T-helper 2 cell (primary cell): ENCODE results near the gene ABTB2.
A peak's percentile ranks its signal among the peaks of the same experiment; 100 is the strongest.
"Not testable (repeated sequence)": the region's sequence is repeated elsewhere in the genome, so short reads cannot be mapped to it uniquely, and the experiment has no call there.

Experiments
- DNase-seq, 5 experiments: peaks; one replicate each; pipeline versions ENCODE4 v3.0.0 to v3.0.0-alpha.2; 2012 to 2022

Gene ABTB2

DNA sequence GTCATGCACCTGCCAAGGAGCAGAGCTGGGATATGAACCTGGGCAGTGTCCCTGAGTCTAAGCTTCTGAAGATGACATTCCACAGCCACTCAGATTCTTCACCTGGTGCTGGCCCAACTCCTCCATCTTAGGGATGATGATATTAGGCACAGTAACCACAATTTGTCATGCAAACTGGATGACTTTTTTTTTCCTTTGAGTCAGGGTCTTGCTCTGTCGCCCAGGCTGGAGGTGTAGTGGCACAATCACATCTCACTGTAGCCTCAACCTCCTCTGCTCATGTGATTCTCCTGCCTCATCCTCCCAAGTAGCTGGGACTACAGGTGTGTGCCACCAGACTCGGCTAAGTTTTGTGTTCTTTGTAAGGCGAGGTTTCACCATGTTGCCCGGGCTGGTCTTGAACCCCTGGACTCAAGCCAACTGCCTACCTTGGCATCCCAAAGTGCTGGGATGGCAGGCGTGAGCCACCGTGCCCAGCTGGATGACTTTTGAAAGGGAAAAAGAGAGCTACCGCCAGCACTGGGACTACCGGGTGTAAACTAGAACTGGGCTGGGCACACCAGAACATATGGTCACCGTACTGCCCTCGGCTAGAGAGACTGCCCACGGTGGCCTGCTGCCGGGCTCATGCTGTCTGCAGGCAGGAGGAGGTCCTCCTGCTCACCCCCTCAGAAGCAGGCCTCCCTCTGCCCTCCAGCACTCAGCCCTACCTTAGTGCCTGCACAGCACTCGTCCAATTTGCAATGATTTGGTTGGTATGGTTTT, 174.7 kb downstream of the ABTB2 start:
- DNase-seq, result no peak

DNA sequence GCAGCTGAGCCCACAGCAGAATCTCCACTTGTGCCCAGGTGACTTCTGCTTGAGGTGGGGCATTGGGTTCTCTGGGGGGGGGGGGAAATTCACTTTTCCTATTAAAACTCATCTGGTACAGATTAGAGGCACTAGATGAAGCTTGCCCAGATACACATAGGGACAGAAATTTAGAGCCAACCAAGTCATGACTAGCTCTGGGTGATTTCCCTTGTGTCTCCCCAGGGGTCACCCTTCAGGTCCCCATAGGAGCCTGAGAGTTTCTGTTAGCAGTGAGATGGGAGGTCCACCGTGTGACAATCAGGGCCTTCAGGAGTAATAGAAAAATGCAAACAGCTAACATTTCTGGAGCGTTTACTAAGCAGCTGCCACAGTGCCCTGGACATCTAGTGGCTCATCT, 175.4 kb downstream of the ABTB2 start:
- no peak for DNase-seq

GRCh38 chr11:34181856-34182405, 175.9 kb downstream of the ABTB2 start:
- DNase-seq, result no peak

- DNase-seq, result no peak
These were observed 176.6 kb downstream of the ABTB2 start for GRCh38 chr11:34181251-34181650.

DNA sequence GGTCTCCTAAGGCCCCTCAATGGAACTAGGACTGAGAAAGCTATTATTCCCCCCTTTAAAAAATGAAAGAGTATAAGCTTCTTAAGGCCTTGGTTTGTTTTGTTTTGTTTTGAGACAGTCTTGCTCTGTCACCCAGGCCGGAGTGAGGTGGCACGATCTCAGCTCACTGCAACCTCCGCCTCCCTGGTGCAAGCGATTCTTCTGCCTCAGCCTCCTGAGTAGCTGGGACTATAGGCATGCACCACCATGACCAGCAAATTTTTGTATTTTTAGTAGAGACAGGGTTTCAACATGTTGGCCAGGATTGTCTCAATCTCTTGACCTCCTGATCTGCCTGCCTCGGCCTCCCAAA, 177.0 kb downstream of the ABTB2 start:
- DNase-seq, result not testable (repeated sequence)

DNA sequence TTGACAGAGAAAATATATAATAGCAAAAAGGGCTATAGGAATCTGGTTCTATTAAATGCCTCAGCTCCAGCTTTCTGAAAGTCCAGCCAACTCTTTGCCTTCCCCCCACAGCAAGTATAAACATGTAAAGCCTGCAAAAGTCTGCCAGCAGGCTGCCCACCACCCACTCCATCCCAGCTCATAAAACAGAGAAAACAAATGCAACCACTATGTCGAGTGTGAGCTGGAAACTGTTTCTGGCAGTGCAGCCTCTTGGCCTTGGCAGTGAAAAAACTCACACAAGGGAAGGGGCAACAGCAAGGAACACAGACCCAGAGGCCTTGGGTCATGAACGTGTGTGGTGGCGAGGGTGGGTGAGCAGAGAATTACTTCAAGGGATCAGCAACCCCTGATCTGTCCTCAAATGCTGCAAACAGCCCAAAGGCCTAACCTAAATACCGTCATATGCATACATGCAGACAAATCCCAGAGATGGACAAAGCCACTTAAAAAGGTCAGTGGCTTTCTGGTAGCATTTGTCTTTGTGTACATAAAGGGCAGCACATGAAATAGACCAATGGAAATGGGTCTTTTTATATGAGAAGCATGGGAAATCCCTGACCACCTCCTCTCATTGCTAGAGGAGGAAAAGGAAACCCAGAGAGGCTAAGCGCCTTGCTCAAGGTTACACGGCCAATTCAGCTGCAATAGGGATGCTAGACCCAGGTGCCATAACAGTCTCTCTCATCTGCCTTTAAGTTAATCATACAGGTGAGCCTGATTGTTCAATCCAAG, 177.6 kb downstream of the ABTB2 start:
- DNase-seq, result no peak

GRCh38 chr11:34179026-34179675, 178.7 kb downstream of the ABTB2 start:
- no peak for DNase-seq

DNA sequence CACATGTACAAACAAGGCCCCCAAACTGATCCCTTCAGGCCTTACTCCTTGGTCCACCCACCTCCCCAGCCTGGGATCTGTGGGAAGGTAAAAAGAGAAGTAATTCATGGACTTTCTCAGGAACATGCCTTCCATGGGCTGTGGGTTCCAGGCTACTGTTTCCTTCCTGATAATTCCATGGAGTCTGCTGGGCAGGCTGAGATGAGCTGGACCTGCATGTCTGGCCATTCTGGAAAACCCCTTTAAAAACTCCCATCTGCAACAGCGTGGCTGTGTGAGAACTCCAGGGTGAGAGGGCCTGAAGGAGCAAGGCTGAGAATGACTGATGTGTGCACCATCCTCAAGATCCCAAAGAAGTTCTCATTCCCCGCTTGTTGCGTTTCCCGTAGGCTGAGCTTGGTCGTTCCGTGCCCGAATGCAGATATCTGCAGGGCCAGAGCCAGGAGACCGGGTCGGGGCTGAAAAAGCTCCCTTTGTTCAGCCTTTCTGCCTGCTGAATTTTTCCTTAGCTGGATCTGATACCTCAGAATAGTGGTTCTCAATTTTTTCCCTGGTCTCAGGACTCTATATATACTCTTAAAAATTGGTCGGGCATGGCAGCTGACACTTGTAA, 179.5 kb downstream of the ABTB2 start:
- DNase-seq, result no peak

GRCh38 chr11:34176751-34177209, 181.0 kb downstream of the ABTB2 start:
- no peak for DNase-seq

- DNase-seq, result peak in 1 of 5 experiments; percentile 12
These were observed 182.4 kb downstream of the ABTB2 start for GRCh38 chr11:34175284-34176019.

GRCh38 chr11:34174412-34175041, 183.3 kb downstream of the ABTB2 start:
- DNase-seq, result peak; percentile 52 to 71 (median 64)

GRCh38 chr11:34173050-34173449, 184.8 kb downstream of the ABTB2 start:
- DNase-seq, result no peak

DNA sequence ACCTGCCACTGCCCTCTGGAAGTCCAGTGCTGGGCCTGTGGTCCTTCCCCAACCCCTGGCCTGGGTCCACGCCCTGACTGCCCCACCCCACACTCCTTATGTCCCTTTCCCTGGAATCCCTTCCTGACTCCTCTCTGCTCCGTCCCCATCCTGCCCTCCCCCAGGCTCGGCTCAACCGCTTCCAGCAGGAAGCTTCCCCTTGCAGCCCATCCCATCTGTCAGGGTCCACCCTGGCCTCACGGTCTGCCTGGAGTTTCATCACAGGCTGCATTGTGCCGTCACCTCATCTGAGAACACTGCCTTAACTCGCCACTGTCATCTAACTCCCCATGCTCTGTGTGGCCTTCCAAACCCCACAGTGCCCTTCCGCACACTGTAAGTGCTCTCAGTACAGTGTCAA, 188.1 kb downstream of the ABTB2 start:
- DNase-seq, result no peak

- DNase-seq, result no peak
These were observed 189.0 kb downstream of the ABTB2 start for GRCh38 chr11:34168642-34169420.

- DNase-seq, result no peak
These were observed 189.8 kb downstream of the ABTB2 start for GRCh38 chr11:34167961-34168360.

DNA sequence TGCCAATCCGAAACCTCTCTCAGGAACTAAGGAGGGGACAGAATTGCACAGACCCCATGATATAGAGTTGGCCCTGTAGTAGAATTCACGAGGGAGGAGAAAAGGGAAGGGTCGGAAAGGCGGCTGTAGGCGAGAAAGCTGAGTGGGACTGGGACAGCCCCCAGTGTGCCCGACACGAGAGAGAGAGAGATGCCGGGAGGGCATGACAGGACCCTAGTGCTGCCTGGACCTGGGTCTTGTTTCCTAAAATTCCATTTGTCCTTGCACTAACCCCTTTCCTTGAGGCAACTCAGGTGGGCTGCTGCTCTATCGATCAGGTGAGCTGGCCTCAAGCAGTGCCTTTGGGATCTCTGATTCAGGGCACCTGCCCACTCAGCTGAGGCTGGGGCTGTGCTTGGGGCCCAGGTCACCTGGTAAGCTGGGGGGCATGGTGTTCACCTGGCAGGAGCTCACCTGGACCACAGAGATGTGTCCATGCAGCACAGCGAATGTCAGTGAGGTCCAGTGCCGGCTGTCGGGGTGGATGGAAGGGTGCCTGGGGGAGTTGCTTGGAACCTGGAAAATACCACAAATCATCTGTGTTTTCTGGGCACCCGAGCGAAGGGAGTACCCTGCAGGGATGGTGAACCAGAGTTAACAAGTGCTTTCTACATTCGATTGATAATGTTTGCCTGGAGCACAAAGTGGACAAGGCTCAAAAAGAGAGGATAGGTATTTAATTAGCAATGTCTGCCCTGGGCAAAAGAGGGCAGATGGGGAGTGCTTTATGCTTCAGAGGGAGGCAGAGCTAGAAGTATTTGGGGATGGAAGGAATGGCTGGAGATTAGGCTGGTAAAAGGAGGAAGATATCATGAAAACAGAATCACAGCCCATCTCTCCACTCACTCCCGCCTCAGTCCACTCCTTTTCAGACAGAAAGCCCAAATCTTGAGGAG, 190.7 kb downstream of the ABTB2 start:
- no peak for DNase-seq

GRCh38 chr11:34165786-34166555, 191.8 kb downstream of the ABTB2 start:
- no peak for DNase-seq

DNA sequence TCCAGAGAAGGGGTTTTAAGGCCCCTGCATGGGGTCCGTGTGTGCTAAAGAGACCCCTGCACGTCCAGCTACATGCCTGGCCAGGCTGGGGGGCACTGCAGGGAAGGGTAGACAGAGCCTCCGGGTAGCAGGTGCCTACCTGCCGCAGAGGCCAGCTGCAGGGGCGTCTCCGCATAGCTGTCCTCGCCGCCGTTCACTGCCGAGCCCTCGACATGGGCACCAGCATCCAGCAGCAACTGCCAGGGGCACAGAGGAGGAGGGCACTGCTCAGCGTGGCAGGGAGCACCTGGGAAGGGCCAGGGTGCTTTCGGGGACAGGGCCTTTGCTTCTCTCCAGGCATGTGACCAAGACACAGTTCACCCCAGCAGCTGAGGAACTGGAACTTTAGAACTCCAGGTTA, 192.7 kb downstream of the ABTB2 start:
- no peak for DNase-seq

GRCh38 chr11:34162856-34163255, 195.0 kb downstream of the ABTB2 start:
- no peak for DNase-seq
